PC-3 (cell line): ENCODE data around the gene GP5. TPM values are rescaled to one million over a fixed set of nuclear protein-coding genes. Genes with fewer than 3 reads are reported as not detected.

Source experiments
- ATAC-seq: fragments of 200-7000 bp; cut with Tn5 transposase; 2 replicates; pipeline ENCODE4 v1.9.1; 2020; ENCODE audit warnings: mild to moderate bottlenecking, moderate library complexity
- BruUV-seq: library from RNA; stranded (reverse); fragments of 400-500 nt; replicated peaks from 2 replicates; lab custom pipeline; 2021; lab: Mats Ljungman, UMichigan
- CTCF ChIA-PET: fragments of 300-600 bp; sonication (Branson Sonifier 250); formaldehyde crosslinking; loops from one replicate; lab custom pipeline; 2022; ENCODE audit warnings: antibody characterized with exemption; lab: Charles Lee
- POLR2A ChIA-PET: fragments of 300-600 bp; sonication (Branson Sonifier 250); formaldehyde crosslinking; loops from one replicate; lab custom pipeline; 2022; ENCODE audit warnings: antibody characterized with exemption; ENCODE audit not compliant: unreplicated experiment; lab: Charles Lee
- DNase-seq: peaks from one replicate; pipeline ENCODE4 v3.0.0-alpha.2; 2015
- H2AFZ ChIP-seq: fragments of 300-600 bp; sonication (generic); 2 replicates; pipeline ENCODE4 v1.6.0; 2016; ENCODE audit warnings: antibody characterized with exemption, low read length
- H3F3A ChIP-seq: fragments of 300-600 bp; sonication (generic); one replicate; pipeline ENCODE4 v1.6.0; 2017; ENCODE audit warnings: antibody characterized with exemption, low read length, control low read depth, mild to moderate bottlenecking; ENCODE audit not compliant: unreplicated experiment
- H3K27ac ChIP-seq: fragments of 300-600 bp; sonication (generic); 2 replicates; pipeline ENCODE4 v1.5.1; 2016; ENCODE audit warnings: mild to moderate bottlenecking, low read length
- H3K27me3 ChIP-seq: fragments of 300-600 bp; sonication (generic); 2 replicates; pipeline ENCODE4 v1.6.1; 2016; ENCODE audit warnings: low read length, mixed read lengths
- H3K36me3 ChIP-seq: fragments of 300-600 bp; sonication (generic); 2 replicates; pipeline ENCODE4 v1.6.1; 2016; ENCODE audit warnings: low read depth, mixed run types, low read length, mixed read lengths
- H3K4me1 ChIP-seq: fragments of 300-600 bp; sonication (generic); 2 replicates; pipeline ENCODE4 v1.5.1; 2016; ENCODE audit warnings: low read length; ENCODE audit not compliant: insufficient read depth
- H3K4me2 ChIP-seq: fragments of 300-600 bp; sonication (generic); 2 replicates; pipeline ENCODE4 v1.6.0; 2016; ENCODE audit warnings: low read length
- H3K4me3 ChIP-seq: fragments of 300-600 bp; sonication (generic); 2 replicates; pipeline ENCODE4 v1.5.1; 2016; ENCODE audit warnings: mild to moderate bottlenecking, low read length, mixed read lengths
- H3K79me2 ChIP-seq: fragments of 300-600 bp; sonication (generic); 2 replicates; pipeline ENCODE4 v1.6.1; 2017; ENCODE audit warnings: low read length, mixed read lengths
- H3K9ac ChIP-seq: fragments of 300-600 bp; sonication (generic); 2 replicates; pipeline ENCODE4 v1.6.0; 2016; ENCODE audit warnings: mild to moderate bottlenecking, low read length
- H3K9me2 ChIP-seq: fragments of 300-600 bp; sonication (generic); replicated peaks from 2 replicates; pipeline ENCODE4 v1.6.1; 2016; ENCODE audit warnings: mixed run types, low read length, mixed read lengths
- H3K9me3 ChIP-seq: fragments of 300-600 bp; sonication (generic); 2 replicates; pipeline ENCODE4 v1.6.1; 2016; ENCODE audit warnings: low read length, mixed read lengths
- H4K20me1 ChIP-seq: fragments of 300-600 bp; sonication (generic); 2 replicates; pipeline ENCODE4 v1.6.1; 2016; ENCODE audit warnings: low read length, mixed read lengths
- CTCF ChIP-seq: fragments of 300-600 bp; sonication (generic); conservative IDR thresholded peaks from 2 replicates; pipeline ENCODE4 v1.5.1; 2017; ENCODE audit warnings: antibody characterized with exemption, low read depth, mild to moderate bottlenecking, low read length
- EZH2 ChIP-seq: fragments of 300-600 bp; sonication (generic); IDR thresholded peaks from one replicate; pipeline ENCODE4 v1.6.1; 2017; ENCODE audit warnings: antibody characterized with exemption, mild to moderate bottlenecking, low read length; ENCODE audit not compliant: unreplicated experiment
- EZH2phosphoT487 ChIP-seq: fragments of 300-600 bp; sonication (generic); IDR thresholded peaks from 2 replicates; pipeline ENCODE4 v1.6.1; 2018; ENCODE audit warnings: mild to moderate bottlenecking, antibody characterized with exemption, low read length, borderline replicate concordance
- intact Hi-C: fragments of 100-400 bp; cut with micrococcal nuclease; formaldehyde crosslinking; loops from 2 replicates; pipeline ENCODE4 v1.9.0; 2023
- total RNA-seq: library from RNA; depleted of rRNA; stranded (reverse); fragments of >200 nt; gene quantifications from 2 replicates; pipeline ENCODE4 v1.2.3, GENCODE V29; 2014

The GP5 gene
- total RNA-seq, 1 experiment from 2014 or later = not detected

- H3K9me3 ChIP-seq = no peaks in the 10 kb centered on the region
- no peaks in the 10 kb centered on the region for H3K79me2 ChIP-seq
- TF ChIP-seq CTCF (no peak), EZH2 (no peak), EZH2phosphoT487 (no peak)
- no peaks in the 10 kb centered on the region for H3K4me1 ChIP-seq
- H4K20me1 ChIP-seq = no peaks in the 10 kb centered on the region
- POLR2A ChIA-PET = no interaction called here
- H3K4me2 ChIP-seq = no peak overlapping the region
- ATAC-seq (no peak), DNase-seq (no peak)
- H3K4me3 ChIP-seq = no peak overlapping the region
- CTCF ChIA-PET = no interaction called here
- no peak overlapping the region for H3K9ac ChIP-seq
- H3F3A ChIP-seq = no peaks in the 10 kb centered on the region
- no peaks in the 10 kb centered on the region for H3K36me3 ChIP-seq
- intact Hi-C loops = no loop called here
- no peak overlapping the region for H3K27ac ChIP-seq
- H3K9me2 ChIP-seq = no peaks in the 10 kb centered on the region
- no TSS peak for BruUV-seq
- H2AFZ ChIP-seq = no peak overlapping the region
- H3K27me3 ChIP-seq = no peaks in the 10 kb centered on the region
Measured at GRCh38 chr3:194384156-194384555, 14.9 kb downstream of the GP5 start.

GRCh38 chr3:194383276-194383940 is 15.7 kb downstream of the GP5 start:
- TF ChIP-seq EZH2 (no peak), CTCF (no peak), EZH2phosphoT487 (no peak)
- H4K20me1 ChIP-seq = no peaks in the 10 kb centered on the region
- ChIA-PET CTCF (no interaction called here), POLR2A (no interaction called here)
- intact Hi-C loops = no loop called here
- H3K27ac ChIP-seq = no peak overlapping the region
- H3K4me1 ChIP-seq = no peaks in the 10 kb centered on the region
- H3K36me3 ChIP-seq = no peaks in the 10 kb centered on the region
- no peaks in the 10 kb centered on the region for H3K79me2 ChIP-seq
- H3F3A ChIP-seq = no peaks in the 10 kb centered on the region
- no peaks in the 10 kb centered on the region for H3K9me3 ChIP-seq
- DNase-seq (no peak), ATAC-seq (no peak)
- H2AFZ ChIP-seq = no peak overlapping the region
- no peak overlapping the region for H3K4me3 ChIP-seq
- no peak overlapping the region for H3K9ac ChIP-seq
- H3K27me3 ChIP-seq = no peaks in the 10 kb centered on the region
- no TSS peak for BruUV-seq
- H3K4me2 ChIP-seq = no peak overlapping the region
- H3K9me2 ChIP-seq = no peaks in the 10 kb centered on the region

GRCh38 chr3:194382892-194383223 is 16.2 kb downstream of the GP5 start:
- no peak for TF ChIP-seq EZH2
- no peak for TF ChIP-seq EZH2phosphoT487
- no peak for TF ChIP-seq CTCF
- ATAC-seq = no peak
- Histone ChIP-seq H4K20me1 (no peaks in the 10 kb centered on the region), H3K4me1 (no peaks in the 10 kb centered on the region), H3K27ac (no peak overlapping the region), H3K4me2 (no peak overlapping the region), H3K9me2 (no peaks in the 10 kb centered on the region), H3K9me3 (no peaks in the 10 kb centered on the region), H3K4me3 (no peak overlapping the region), H3K79me2 (no peaks in the 10 kb centered on the region), H2AFZ (no peak overlapping the region), H3K9ac (no peak overlapping the region), H3K36me3 (no peaks in the 10 kb centered on the region), H3K27me3 (no peaks in the 10 kb centered on the region), H3F3A (no peaks in the 10 kb centered on the region)
- POLR2A ChIA-PET = no interaction called here
- no TSS peak for BruUV-seq
- no peak for DNase-seq
- intact Hi-C loops = no loop called here
- CTCF ChIA-PET = no interaction called here
